C4-2B (cell line): Measurements from ENCODE around the gene SERP2.

Source experiments
- H3K27ac ChIP-seq: fragments of 450-650 bp; 2 replicates; pipeline ENCODE4 v1.5.1; 2017
- CTCF ChIP-seq: fragments of 450-650 bp; conservative IDR thresholded peaks from 2 replicates; pipeline ENCODE4 v1.5.1; 2017; ENCODE audit warnings: mild to moderate bottlenecking
- ZFX ChIP-seq: fragments of 450-650 bp; IDR thresholded peaks from 2 replicates; pipeline ENCODE4 v1.6.1; 2017

Gene SERP2

DNA sequence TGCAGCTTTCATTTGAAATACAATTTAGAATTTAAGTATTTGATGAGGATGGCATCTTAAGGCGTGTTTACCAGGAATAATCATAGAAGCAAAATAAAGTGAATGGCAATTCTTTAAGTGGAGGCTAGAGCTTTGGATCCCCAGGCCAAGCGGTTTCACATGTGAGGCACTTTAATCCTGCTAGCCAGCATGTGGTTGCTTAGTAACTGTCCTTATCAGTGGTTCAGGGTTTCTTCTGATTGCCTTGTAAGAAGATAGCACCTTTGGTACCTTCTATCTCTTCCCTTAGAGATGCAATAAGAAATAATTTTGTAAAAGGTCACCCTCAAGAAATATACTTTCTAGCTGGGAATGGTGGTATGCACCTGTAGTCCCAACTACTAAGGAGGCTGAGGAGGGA lies 38.9 kb upstream of the SERP2 start:
- no peak overlapping the region for H3K27ac ChIP-seq
- TF ChIP-seq CTCF: no peak
- TF ChIP-seq ZFX: no peak

- TF ChIP-seq CTCF (no peak), ZFX (no peak)
- H3K27ac ChIP-seq: peak overlapping the region; percentile 49; the same call in 1 of the 2 replicates
Observed at GRCh38 chr13:44336934-44337333, 36.7 kb upstream of the SERP2 start.

DNA sequence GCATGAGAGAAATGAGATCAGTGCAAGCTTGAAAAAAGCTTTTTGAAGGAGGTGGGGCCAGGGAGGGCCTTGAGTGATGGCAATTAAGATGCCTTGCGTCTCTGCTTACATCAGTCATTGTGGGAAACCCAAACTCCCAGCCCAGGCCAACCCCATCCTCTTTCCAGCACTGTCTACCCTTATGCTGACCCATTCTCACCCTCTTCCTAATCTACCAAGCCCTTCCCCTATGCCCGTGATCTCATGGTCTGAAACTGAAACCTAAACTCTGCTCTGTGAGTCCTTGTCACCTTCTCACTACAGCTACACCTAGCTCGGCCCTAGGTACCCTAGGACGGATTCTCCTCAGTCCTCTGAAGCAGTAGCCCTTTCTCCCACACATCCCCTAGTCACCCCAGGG lies 36.0 kb upstream of the SERP2 start:
- H3K27ac ChIP-seq: peak overlapping the region; percentile 49
- TF ChIP-seq ZFX (no peak), CTCF (no peak)

DNA sequence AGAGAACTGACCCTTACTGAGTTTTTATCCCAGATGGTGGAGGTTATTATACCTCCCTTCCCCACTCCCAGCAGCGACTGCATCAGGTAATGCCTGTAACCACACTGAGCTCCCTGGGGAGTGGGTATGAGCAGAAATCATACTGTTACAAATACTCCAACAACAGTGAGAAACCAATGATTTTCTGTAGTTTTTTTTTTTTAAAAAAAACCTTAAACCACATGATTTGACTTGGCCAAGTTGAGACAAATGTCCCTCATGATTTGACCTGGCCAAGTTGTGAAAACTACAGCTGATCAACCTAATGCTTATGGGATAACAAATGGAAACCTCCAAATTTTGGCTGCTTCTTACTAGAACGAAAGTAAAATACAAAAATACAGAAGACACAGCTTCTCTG lies 33.1 kb upstream of the SERP2 start:
- no peak for TF ChIP-seq ZFX
- no peak for TF ChIP-seq CTCF
- H3K27ac ChIP-seq: no peak overlapping the region

- TF ChIP-seq ZFX (no peak), CTCF (no peak)
- H3K27ac ChIP-seq: no peak overlapping the region
Observed at GRCh38 chr13:44342741-44343140, 30.9 kb upstream of the SERP2 start.

DNA sequence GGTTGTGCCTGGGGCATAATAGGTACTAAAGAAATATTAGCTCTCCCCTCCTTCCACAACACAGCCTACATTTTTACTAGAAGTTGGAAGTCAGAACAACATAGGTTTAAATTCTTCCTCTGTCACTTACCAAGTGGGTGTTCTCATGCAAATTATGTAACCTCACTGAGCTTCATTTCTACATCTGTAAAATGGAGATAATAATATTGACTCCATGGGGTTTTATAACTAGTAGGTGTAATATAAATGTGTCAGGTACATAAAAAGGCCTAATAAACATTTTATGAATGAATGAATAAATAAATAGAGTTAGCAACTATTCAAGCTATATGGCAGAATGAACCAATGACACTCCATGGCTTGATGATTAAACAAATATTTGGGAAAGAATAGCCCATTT lies 27.1 kb upstream of the SERP2 start:
- TF ChIP-seq ZFX (no peak), CTCF (no peak)
- H3K27ac ChIP-seq: no peak overlapping the region

DNA sequence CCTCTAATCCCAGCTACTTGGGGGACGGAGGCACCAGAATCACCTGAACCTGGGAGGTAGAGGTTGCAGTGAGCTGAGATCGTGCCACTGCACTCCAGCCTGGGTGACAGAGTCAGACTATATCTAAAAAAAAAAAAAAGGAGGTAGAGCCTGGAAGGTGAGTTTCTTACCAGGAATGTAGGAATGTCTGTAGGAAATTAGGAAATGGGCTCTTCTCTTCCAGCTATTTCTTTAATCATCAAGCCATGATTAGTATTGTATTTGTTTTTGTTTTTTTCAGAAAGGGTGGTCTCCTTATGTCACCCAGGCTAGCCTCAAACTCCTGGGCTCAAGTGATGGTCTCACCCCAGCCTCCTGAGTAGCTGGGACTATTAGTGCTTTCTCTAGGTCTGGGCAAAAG lies 26.3 kb upstream of the SERP2 start:
- no peak overlapping the region for H3K27ac ChIP-seq
- no peak for TF ChIP-seq CTCF
- no peak for TF ChIP-seq ZFX

DNA sequence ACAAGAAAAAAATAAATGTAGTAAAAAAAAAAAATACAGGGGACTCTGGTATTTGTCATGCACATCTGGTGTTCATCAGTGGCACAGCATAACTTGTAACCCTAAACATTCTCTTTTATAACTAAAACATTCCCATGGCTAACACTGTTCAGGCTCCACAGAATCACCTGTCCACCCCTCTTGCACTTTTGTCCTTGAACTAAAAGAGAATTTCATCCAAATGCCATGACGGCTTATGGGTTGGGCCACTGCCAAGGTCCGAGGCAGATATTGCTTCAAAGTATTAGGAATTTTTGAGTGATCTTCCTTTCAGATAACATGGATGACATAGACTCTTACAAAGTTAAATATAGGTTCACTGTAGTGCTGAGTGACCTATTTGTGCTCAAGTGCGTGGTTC lies 25.7 kb upstream of the SERP2 start:
- TF ChIP-seq ZFX: no peak
- no peak for TF ChIP-seq CTCF
- no peak overlapping the region for H3K27ac ChIP-seq
